Measurements from ENCODE around the gene NT5DC2.

The NT5DC2 gene

DNA sequence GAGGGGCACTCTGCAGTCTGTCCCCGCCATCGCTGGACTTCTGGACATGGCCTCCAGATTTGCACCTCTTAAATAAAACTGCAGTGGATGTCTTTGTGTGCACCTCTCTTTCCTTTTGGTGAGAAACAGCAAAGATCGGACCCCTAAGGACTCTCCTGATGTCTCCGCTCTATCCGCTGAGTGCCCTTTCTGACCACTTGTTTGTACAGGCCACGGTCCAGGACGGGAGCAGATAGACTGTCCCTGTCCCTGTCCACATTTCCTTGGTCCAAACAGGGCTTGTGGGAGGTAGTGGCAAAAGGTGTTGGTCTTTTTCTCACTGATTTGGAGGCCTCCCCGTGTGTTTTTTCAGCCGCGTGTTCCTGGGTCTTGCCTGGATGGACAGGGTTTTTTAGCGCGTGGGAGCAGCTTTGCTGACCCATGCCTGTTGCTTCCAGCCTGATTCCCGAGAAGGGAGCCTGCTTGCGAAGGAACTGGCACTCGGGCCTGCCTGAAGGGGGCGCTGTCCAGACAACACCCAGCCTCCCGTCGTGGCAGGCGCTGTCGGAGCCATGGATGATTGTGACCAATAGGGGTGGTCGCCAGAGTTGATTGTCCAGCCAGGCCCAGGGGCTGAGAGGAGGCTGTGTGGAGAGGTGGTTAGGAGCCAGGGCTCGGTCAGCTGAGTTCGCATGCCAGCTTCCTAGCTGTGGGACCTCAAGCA, 51.7 kb downstream of the NT5DC2 start:
- peak; percentile 39 for TF ChIP-seq CTCF (IDR thresholded peaks at IDR 0.05; ENCODE audit: low read length, missing control alignments)
- DNase-seq (ENCODE audit: low read depth), result peak; percentile 31
- no peak overlapping the region for H3K4me3 ChIP-seq (replicated peaks; ENCODE audit: low read depth, low read length)

DNA sequence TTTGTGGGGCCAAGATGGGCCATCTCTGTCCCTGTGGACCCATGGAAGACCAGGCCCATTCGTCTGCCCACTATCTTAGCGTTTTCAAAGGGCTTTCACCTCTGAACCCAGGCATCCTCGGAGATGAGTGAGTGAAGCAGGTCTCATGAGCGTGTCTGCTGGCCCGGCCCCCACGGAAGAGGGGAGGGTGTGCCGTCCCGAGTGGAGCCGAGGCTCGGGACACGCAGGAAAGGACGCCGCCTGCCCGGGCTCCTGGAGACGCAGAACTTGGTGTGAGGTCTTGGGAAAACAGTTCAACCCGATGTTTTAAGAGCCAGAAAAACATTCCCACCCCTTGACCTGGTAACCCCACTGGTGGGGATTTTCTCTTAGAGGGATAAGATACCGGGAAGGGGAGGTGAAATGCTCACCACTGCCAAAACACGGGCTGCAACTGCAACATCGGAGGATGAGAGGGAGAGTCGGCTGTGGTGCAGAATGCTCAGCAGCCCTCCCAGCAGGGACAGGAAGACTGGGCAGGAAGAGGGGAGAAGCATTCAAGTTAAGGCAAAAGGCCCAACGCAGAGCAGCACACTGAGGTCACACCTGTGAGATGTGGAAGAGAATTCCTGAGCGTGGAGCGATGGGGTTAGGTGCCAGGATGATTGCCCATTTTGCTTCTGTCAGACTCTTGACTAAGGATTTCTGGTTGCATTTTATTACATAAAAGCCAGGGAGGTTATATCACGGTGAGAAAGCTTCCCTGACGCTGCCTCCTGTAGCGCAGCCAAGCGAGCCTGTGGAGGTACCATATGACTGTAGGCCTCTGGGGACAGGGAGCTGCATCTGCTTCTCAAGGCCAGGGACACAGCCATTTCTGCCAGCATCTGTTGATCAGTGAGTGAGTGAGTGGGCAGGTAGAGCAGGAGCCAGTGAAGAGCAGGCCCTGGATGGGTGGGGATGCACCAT, 52.6 kb downstream of the NT5DC2 start:
- H3K4me3 ChIP-seq (replicated peaks; ENCODE audit: low read depth, low read length), result no peak overlapping the region
- TF ChIP-seq CTCF (IDR thresholded peaks at IDR 0.05; ENCODE audit: low read length, missing control alignments), result no peak
- no peak for DNase-seq (ENCODE audit: low read depth)

GRCh38 chr3:52479877-52480575, 53.6 kb downstream of the NT5DC2 start:
- no peak for TF ChIP-seq CTCF (IDR thresholded peaks at IDR 0.05; ENCODE audit: low read length, missing control alignments)
- H3K4me3 ChIP-seq (replicated peaks; ENCODE audit: low read depth, low read length), result no peak overlapping the region
- no peak for DNase-seq (ENCODE audit: low read depth)

DNA sequence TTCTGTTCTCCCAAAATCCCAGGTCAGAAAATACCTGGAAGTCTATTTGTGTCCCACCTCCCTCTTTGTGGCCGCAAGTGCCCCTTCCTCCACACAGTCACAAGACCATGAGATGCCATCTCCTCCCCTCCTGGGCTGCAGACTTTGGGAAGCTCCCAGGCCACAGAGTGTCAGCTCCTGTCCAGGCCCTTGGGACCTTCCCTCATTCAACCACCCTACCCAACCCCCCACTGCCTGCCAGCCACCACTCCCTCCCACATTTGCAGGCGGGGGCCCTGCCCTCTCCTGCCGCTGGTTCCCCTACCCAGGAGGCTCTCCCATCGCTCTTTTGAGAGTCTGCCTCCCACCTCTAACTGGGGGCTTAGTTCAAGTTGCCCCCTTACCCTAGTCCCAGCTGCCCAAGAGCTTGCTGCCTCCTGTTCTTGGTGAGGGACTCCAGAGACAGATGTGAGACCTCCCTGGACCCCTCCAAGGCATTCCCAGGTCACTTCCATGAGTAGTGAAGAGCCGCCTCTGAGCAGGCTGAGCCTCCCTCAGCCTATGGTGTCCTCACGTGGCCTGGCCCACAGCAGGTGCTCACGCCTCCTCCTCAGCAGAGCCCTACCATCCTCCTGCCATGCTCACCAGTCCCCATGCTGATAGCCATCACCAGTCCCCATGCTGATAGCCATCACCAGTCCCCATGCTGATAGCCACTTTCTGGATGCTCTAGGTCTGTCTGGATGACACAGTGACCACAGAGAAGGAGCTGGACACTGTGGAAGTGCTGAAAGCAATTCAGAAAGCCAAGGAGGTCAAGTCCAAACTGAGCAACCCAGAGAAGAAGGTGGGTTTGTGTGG, 54.4 kb downstream of the NT5DC2 start:
- no peak for DNase-seq (ENCODE audit: low read depth)
- TF ChIP-seq CTCF (IDR thresholded peaks at IDR 0.05; ENCODE audit: low read length, missing control alignments), result no peak
- H3K4me3 ChIP-seq (replicated peaks; ENCODE audit: low read depth, low read length), result no peak overlapping the region

DNA sequence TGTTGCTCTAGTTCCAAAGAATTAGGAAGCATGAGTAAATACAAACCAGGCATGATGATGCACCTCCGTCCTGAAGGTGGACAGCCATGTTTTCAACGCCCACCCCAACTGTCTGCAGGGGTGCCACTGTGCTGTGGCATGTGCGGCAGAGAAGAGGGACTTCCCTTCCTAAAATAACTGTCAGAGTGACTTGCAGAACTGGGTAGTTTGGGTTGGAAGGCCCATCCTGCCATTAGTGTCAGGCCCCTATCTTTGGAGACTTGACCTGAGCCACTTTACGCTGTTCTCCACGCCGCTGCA, 55.9 kb downstream of the NT5DC2 start:
- no peak for TF ChIP-seq CTCF (IDR thresholded peaks at IDR 0.05; ENCODE audit: low read length, missing control alignments)
- no peak overlapping the region for H3K4me3 ChIP-seq (replicated peaks; ENCODE audit: low read depth, low read length)

GRCh38 chr3:52477076-52477795, 56.4 kb downstream of the NT5DC2 start:
- H3K4me3 ChIP-seq (replicated peaks; ENCODE audit: low read depth, low read length), result no peak overlapping the region
- no peak for TF ChIP-seq CTCF (IDR thresholded peaks at IDR 0.05; ENCODE audit: low read length, missing control alignments)
- DNase-seq (ENCODE audit: low read depth), result no peak

More for the DNA sequence above, 55.9 kb downstream of the NT5DC2 start:
- DNase-seq (ENCODE audit: low read depth), result no peak
